H1 (cell line): ENCODE measurements around the gene RAD9A. TPM values are rescaled to one million over a fixed set of nuclear protein-coding genes. Genes with fewer than 3 reads are reported as not detected.
A peak's percentile ranks its signal among the peaks of the same experiment; 100 is the strongest.

Source experiments
- CTCF ChIA-PET: fragments of 300-600 bp; sonication (Branson Sonifier 250); formaldehyde crosslinking; loops from one replicate; lab custom pipeline; 2021; ENCODE audit not compliant: partially characterized antibody; lab: Charles Lee
- POLR2A ChIA-PET: fragments of 300-600 bp; sonication (Branson Sonifier 250); formaldehyde crosslinking; loops from one replicate; lab custom pipeline; 2021; ENCODE audit warnings: inconsistent platforms; ENCODE audit not compliant: partially characterized antibody; lab: Charles Lee
- DNase-seq, 2 experiments: peaks; one replicate each; pipeline versions ENCODE4 v3.0.0 to v3.0.0-alpha.2; 2010 to 2022; ENCODE audit warnings: low spot score in 2 of 2, low read depth in 1 of 2, mixed read lengths in 1 of 2
- FAIRE-seq: peaks from 2 replicates; lab custom pipeline; 2011; peaks lifted over from hg19 to GRCh38; lab: Jason Lieb, UNC
- H2AFZ ChIP-seq: 2 replicates; pipeline ENCODE4 v1.8.1; 2012; ENCODE audit warnings: low read length, inconsistent platforms
- H2AK5ac ChIP-seq: 2 replicates; pipeline ENCODE4 v1.6.1; 2013; ENCODE audit warnings: low read depth, low read length
- H2BK120ac ChIP-seq: replicated peaks from 2 replicates; pipeline ENCODE3; 2013; ENCODE audit warnings: low read depth, low read length, inconsistent platforms
- H2BK12ac ChIP-seq: 2 replicates; pipeline ENCODE4 v1.6.1; 2013; ENCODE audit warnings: low read depth, low read length
- H2BK15ac ChIP-seq: 2 replicates; pipeline ENCODE4 v1.6.1; 2013; ENCODE audit warnings: low read length
- H2BK20ac ChIP-seq: 2 replicates; pipeline ENCODE4 v1.6.1; 2013; ENCODE audit warnings: low read length
- H2BK5ac ChIP-seq: 2 replicates; pipeline ENCODE4 v1.6.1; 2013; ENCODE audit warnings: low read depth, low read length
- H3K14ac ChIP-seq: 2 replicates; pipeline ENCODE4 v1.6.1; 2013; ENCODE audit warnings: inconsistent platforms; ENCODE audit not compliant: insufficient read length
- H3K18ac ChIP-seq: 2 replicates; pipeline ENCODE4 v1.6.1; 2013; ENCODE audit warnings: low read length; ENCODE audit errors: extremely low read depth
- H3K23ac ChIP-seq: 2 replicates; pipeline ENCODE4 v1.6.1; 2013; ENCODE audit warnings: inconsistent platforms; ENCODE audit not compliant: insufficient read length
- H3K23me2 ChIP-seq: 2 replicates; pipeline ENCODE4 v1.6.1; 2013; ENCODE audit warnings: low read depth, low read length
- H3K27ac ChIP-seq: 2 replicates; pipeline ENCODE4 v1.6.1; 2011; ENCODE audit warnings: low read depth, low read length, inconsistent platforms
- H3K27me3 ChIP-seq, 4 experiments: replicated peaks in 1 of 4; 1 replicate in 1 of 4; 2 replicates in 3 of 4; pipeline versions ENCODE4 v1.6.1 to v1.8.1; 2011 to 2013; ENCODE audit warnings: low read length in 3 of 4, mild to moderate bottlenecking in 3 of 4, inconsistent platforms in 2 of 4, mixed read lengths in 2 of 4, moderate library complexity in 1 of 4; ENCODE audit not compliant: control insufficient read depth in 3 of 4, insufficient read depth in 3 of 4; ENCODE audit errors: extremely low read depth in 1 of 4
- H3K36me3 ChIP-seq, 4 experiments: 2 replicates each; pipeline versions ENCODE4 v1.6.1 to v1.8.1; 2011 to 2013; ENCODE audit warnings: mild to moderate bottlenecking in 4 of 4, low read length in 3 of 4, moderate library complexity in 2 of 4, control low read depth in 1 of 4, inconsistent platforms in 1 of 4; ENCODE audit not compliant: insufficient read depth in 4 of 4, control insufficient read depth in 2 of 4
- H3K4ac ChIP-seq: replicated peaks from 2 replicates; pipeline ENCODE3; 2013; ENCODE audit warnings: low read length, low read depth, mixed read lengths, inconsistent platforms; ENCODE audit not compliant: insufficient read length
- H3K4me1 ChIP-seq, 4 experiments: replicated peaks in 1 of 4; 1 replicate in 1 of 4; 2 replicates in 3 of 4; pipeline versions ENCODE4 v1.6.1 to v1.8.1; 2011 to 2013; ENCODE audit warnings: low read length in 3 of 4, inconsistent platforms in 2 of 4, mixed read lengths in 1 of 4; ENCODE audit not compliant: insufficient read depth in 4 of 4, control insufficient read depth in 3 of 4
- H3K4me2 ChIP-seq, 2 experiments: 2 replicates each; pipeline versions ENCODE4 v1.6.1 to v1.8.1; 2011 to 2013; ENCODE audit warnings: low read depth in 2 of 2, low read length in 2 of 2, control low read depth in 1 of 2, inconsistent platforms in 1 of 2, mild to moderate bottlenecking in 1 of 2; ENCODE audit not compliant: insufficient read depth in 1 of 2
- H3K4me3 ChIP-seq, 4 experiments: fragments of 200-600, 300-600 bp in 1 of 4; sonication (generic), shearing (Covaris generic), sonication (Bioruptor Twin) in 1 of 4; 2 replicates each; pipeline versions ENCODE4 v1.5.1 to v1.8.1; 2011 to 2016; ENCODE audit warnings: low read length in 4 of 4, low read depth in 3 of 4, control low read depth in 2 of 4, inconsistent platforms in 2 of 4, mild to moderate bottlenecking in 2 of 4, mixed read lengths in 1 of 4, moderate library complexity in 1 of 4; ENCODE audit not compliant: insufficient read depth in 2 of 4; ENCODE audit errors: extremely low read depth in 1 of 4
- H3K56ac ChIP-seq: replicated peaks from 2 replicates; pipeline ENCODE3; 2013; ENCODE audit warnings: low read depth, mild to moderate bottlenecking, mixed read lengths, low read length, inconsistent platforms; ENCODE audit not compliant: insufficient read length
- H3K79me1 ChIP-seq: 2 replicates; pipeline ENCODE4 v1.6.1; 2013; ENCODE audit warnings: low read depth, low read length, control low read depth
- H3K79me2 ChIP-seq, 2 experiments: 2 replicates each; pipeline versions ENCODE4 v1.6.1 to v1.8.1; 2012 to 2013; ENCODE audit warnings: low read length in 2 of 2, mild to moderate bottlenecking in 2 of 2, inconsistent platforms in 1 of 2; ENCODE audit not compliant: insufficient read depth in 2 of 2, control insufficient read depth in 1 of 2
- H3K9ac ChIP-seq, 4 experiments: replicated peaks in 1 of 4; 1 replicate in 1 of 4; 2 replicates in 3 of 4; pipeline versions ENCODE4 v1.6.1 to v1.8.1; 2011 to 2013; ENCODE audit warnings: low read depth in 3 of 4, low read length in 3 of 4, control low read depth in 2 of 4, mild to moderate bottlenecking in 2 of 4, moderate library complexity in 2 of 4, inconsistent platforms in 1 of 4; ENCODE audit errors: extremely low read depth in 1 of 4
- H3K9me3 ChIP-seq, 2 experiments: 2 replicates each; pipeline versions ENCODE4 v1.6.1 to v1.8.1; 2012 to 2013; ENCODE audit warnings: mild to moderate bottlenecking in 2 of 2, moderate library complexity in 2 of 2, control low read depth in 1 of 2, inconsistent platforms in 1 of 2, low read depth in 1 of 2, low read length in 1 of 2, mixed read lengths in 1 of 2; ENCODE audit not compliant: insufficient read depth in 2 of 2
- H4K20me1 ChIP-seq, 2 experiments: replicated peaks in 1 of 2; 2 replicates each; pipeline versions ENCODE3 to v1.8.1; 2011 to 2013; ENCODE audit warnings: inconsistent platforms in 2 of 2, low read length in 2 of 2, mild to moderate bottlenecking in 1 of 2; ENCODE audit not compliant: insufficient read depth in 2 of 2, control insufficient read depth in 1 of 2
- H4K5ac ChIP-seq: 2 replicates; pipeline ENCODE4 v1.6.1; 2013; ENCODE audit warnings: low read length, low read depth, mixed read lengths, inconsistent platforms; ENCODE audit not compliant: insufficient read length
- H4K8ac ChIP-seq: 2 replicates; pipeline ENCODE4 v1.8.0; 2013; ENCODE audit warnings: mild to moderate bottlenecking, moderate library complexity, low read length, inconsistent platforms; ENCODE audit not compliant: insufficient read depth; ENCODE audit errors: extremely low read depth
- H4K91ac ChIP-seq: replicated peaks from 2 replicates; pipeline ENCODE3; 2013; ENCODE audit warnings: low read length, mixed read lengths, inconsistent platforms; ENCODE audit not compliant: insufficient read length
- CBX8 ChIP-seq: fragments of 300-800, 300-1000 bp; sonication (generic); IDR thresholded peaks from 2 replicates; pipeline ENCODE4 v1.7.1; 2016; ENCODE audit warnings: low read depth, low read length, borderline replicate concordance
- E2F6 ChIP-seq: IDR thresholded peaks from 2 replicates; pipeline ENCODE4 v1.6.1; 2012; ENCODE audit warnings: inconsistent platforms
- GABPA ChIP-seq: IDR thresholded peaks from 2 replicates; pipeline ENCODE4 v1.6.1; 2011; ENCODE audit warnings: mild to moderate bottlenecking, low read length, moderate library complexity, borderline replicate concordance; ENCODE audit not compliant: insufficient read depth
- PHF8 ChIP-seq: fragments of 200-600 bp; sonication (generic); conservative IDR thresholded peaks from 2 replicates; pipeline ENCODE4 v1.7.1; 2012; ENCODE audit warnings: low read depth, mild to moderate bottlenecking, inconsistent platforms, low read length, moderate library complexity
- RXRA ChIP-seq: IDR thresholded peaks from 2 replicates; pipeline ENCODE4 v1.6.1; 2011; ENCODE audit warnings: low read depth, mild to moderate bottlenecking, low read length, moderate library complexity; ENCODE audit not compliant: insufficient read depth
- WGBS, 2 experiments: shearing (Covaris generic) in 1 of 2; methylation state at CpG; one replicate each; pipeline versions ENCODE4 v1.1.6 to v1.1.7; 2013 to 2015; ENCODE audit warnings: low lambda C conversion rate in 2 of 2, mixed read lengths in 2 of 2, inconsistent platforms in 1 of 2, low coverage in 1 of 2, missing lambda C conversion rate in 1 of 2; ENCODE audit not compliant: insufficient replicate concordance in 2 of 2, insufficient coverage in 1 of 2, insufficient read length in 1 of 2; ENCODE audit errors: extremely low coverage in 1 of 2, missing lambda C conversion rate in 1 of 2; 5-methylcytosine and 5-hydroxymethylcytosine counted together
- polyA plus RNA-seq, 7 experiments: library from polyadenylated mRNA; depleted of rRNA in 3 of 7; stranded (reverse) in 5 of 7; unstranded in 2 of 7; fragments of >200 nt in 5 of 7; fragments of 200-250 nt in 2 of 7; gene quantifications; 1 replicate in 5 of 7; 2 replicates in 1 of 7; 4 replicates in 1 of 7; pipeline versions ENCODE4 v1.2.1 to v1.2.3, GENCODE V29; 2011 to 2013; ENCODE audit warnings: missing spikeins in 2 of 7, mixed read lengths in 2 of 7
- total RNA-seq: library from RNA; stranded (reverse); fragmentation: NEBNext Ultra II Directional; extraction: Animal tissue kit (Norgen Biotek cat#: 25700); gene quantifications from 2 replicates; pipeline ENCODE4 v1.2.1, GENCODE V29; 2021

Gene RAD9A
- total and polyA plus RNA-seq, 2 of the 8 experiments (the other 6 are each of a cell fraction or from before 2014, with no cell fraction given) = 22.2 to 25.5 TPM

GRCh38 chr11:67405196-67405567 lies 13.4 kb downstream of the RAD9A start:
- Histone ChIP-seq H3K4me2 (no peak overlapping the region), H3K27me3 (no peaks in the 10 kb centered on the region; a peak in 1 of 7 replicates), H3K36me3 (no peaks in the 10 kb centered on the region), H3K18ac (no peak overlapping the region), H2BK120ac (no peak overlapping the region), H4K8ac (peak overlapping the region; percentile 41; the same call in 1 of the 2 replicates), H3K4ac (no peak overlapping the region), H3K9ac (no peak overlapping the region), H3K4me1 (peaks cover 0 to 14% (median 9%) of the 10 kb centered on the region in 4 experiments; a peak in 5 of 7 replicates), H4K91ac (no peak overlapping the region), H2AFZ (no peak overlapping the region), H4K5ac (no peak overlapping the region), H3K9me3 (no peaks in the 10 kb centered on the region), H3K79me1 (peaks cover 3% of the 10 kb centered on the region), H2BK20ac (no peak overlapping the region), H4K20me1 (peaks cover 0 to 7% of the 10 kb centered on the region in 2 experiments), H3K79me2 (peaks cover 0 to 10% of the 10 kb centered on the region in 2 experiments; a peak in 2 of 4 replicates), H2AK5ac (no peak overlapping the region), H2BK15ac (no peak overlapping the region), H3K23ac (no peak overlapping the region), H3K14ac (no peak overlapping the region), H3K27ac (no peak overlapping the region), H3K4me3 (no peak overlapping the region), H2BK12ac (no peak overlapping the region), H3K23me2 (peaks cover 4% of the 10 kb centered on the region; the same call in 1 of the 2 replicates), H2BK5ac (no peak overlapping the region), H3K56ac (no peak overlapping the region)
- CTCF ChIA-PET = interaction anchor here (0.7 to 1.7 kb wide), 4 partner anchors 9 to 63 kb away, joined by 3 to 4 read pairs (median 3); no protein-coding TSS in a partner anchor
- FAIRE-seq (no peak), DNase-seq (no peak)
- POLR2A ChIA-PET = interaction anchor here (1.1 to 2.1 kb wide), 9 partner anchors 9 to 87 kb away, joined by 3 to 5 read pairs (median 4); no protein-coding TSS in a partner anchor
- WGBS, 2 experiments = 95% methylated on average over 6 of the region's 6 CpGs; no CpG with 5 or more reads in 1 of the 2 experiments
- TF ChIP-seq E2F6 = no peak
- no peak for TF ChIP-seq CBX8
- TF ChIP-seq GABPA = no peak
- TF ChIP-seq RXRA = no peak
- no peak for TF ChIP-seq PHF8
